Astrocyte of the spinal cord (primary cell): ENCODE results near the gene PON2.

Experiments used
- DNase-seq: peaks from one replicate; pipeline ENCODE4 v3.0.0; 2011; ENCODE audit warnings: low read depth, low spot score
- H3K4me3 ChIP-seq: 2 replicates; pipeline ENCODE4 v1.5.1; 2011; ENCODE audit warnings: low read depth, mild to moderate bottlenecking, low read length, moderate library complexity
- CTCF ChIP-seq: IDR thresholded peaks from 2 replicates; pipeline ENCODE4 v1.5.1; 2012; ENCODE audit warnings: low read depth, mild to moderate bottlenecking, low read length, inconsistent platforms
- in situ Hi-C: cut with HindIII; loops from 2 replicates; pipeline ENCODE4 v1.10.0; 2017; ENCODE audit warnings: low sequenced_read_pairs

The PON2 gene

GRCh38 chr7:95434557-95435421, at the start of gene PON2:
Gene PON2, minus strand, starts transcription at chr7:95435028. Its CDS starts 77 bp downstream, at chr7:95434951.
- TF ChIP-seq CTCF: no peak
- H3K4me3 ChIP-seq: peak within 1 kb of the TSS; percentile 61
- DNase-seq: peak; percentile 86

DNA sequence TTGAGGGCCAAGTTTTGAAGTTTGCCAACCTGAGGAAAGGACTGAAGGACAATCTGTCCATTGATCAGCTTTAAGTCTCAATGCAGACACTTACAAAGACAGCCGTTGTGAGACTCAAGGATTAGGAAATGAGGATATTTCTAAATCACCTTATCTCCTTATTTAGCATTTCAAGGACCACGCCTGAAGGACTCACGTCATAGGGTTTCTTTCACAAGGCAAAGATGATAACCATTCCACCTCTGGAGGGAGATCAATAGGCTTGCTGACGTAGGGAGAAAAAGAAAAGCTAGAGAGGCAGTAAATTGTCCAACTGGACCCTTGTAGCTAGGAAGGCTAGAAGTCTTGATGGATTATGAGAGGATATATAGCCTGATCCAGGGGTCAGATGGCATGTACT, 47.6 kb upstream of the PON2 start:
- in situ Hi-C loops: no loop called here
- TF ChIP-seq CTCF: no peak
- H3K4me3 ChIP-seq: no peak overlapping the region
- no peak for DNase-seq

More at GRCh38 chr7:95434557-95435421, at the start of gene PON2:
- in situ Hi-C loops: no loop called here

DNA sequence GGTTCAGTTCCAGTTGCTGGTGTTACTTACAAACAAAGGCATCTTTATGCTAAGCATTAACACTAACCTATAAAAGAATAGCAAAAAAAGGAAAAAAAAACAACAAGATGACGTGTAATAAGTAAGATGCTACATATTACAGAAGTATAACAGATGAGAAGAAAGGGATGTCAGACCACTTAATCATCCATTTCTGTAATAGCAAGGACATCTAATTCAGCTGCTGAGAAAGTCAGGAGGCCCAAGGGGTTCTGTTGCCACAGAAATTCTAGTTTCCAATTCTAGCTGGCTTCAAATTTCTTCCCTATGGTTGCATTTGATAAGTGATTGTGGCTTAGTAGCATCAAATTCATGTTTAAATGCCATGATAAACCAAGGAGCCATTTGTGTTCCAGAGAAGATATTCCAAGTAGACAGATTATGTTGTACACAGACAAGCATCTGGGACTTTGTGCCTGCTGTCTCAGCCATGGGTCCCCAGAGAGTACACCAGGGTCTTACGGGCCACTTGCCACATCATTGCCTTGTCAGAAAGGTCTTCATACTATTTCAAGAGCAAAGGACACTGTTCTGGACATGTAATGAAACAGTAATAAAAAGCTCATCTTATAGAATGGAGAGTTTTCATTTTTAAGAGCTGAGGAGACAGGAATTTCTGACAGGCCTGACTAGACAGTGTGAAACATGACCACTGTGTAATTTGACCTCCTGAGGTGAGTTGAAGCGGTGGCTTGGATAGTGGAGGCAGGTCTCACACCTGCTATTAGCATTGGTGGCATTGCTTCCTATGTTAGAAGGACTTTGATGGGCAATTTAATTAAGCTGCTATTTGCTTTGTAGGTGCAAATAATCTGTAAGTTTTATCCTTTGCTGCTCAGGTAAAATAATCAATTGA, 46.7 kb upstream of the PON2 start:
- in situ Hi-C loops: no loop called here
- no peak for TF ChIP-seq CTCF
- DNase-seq: no peak
- H3K4me3 ChIP-seq: no peak overlapping the region

DNA sequence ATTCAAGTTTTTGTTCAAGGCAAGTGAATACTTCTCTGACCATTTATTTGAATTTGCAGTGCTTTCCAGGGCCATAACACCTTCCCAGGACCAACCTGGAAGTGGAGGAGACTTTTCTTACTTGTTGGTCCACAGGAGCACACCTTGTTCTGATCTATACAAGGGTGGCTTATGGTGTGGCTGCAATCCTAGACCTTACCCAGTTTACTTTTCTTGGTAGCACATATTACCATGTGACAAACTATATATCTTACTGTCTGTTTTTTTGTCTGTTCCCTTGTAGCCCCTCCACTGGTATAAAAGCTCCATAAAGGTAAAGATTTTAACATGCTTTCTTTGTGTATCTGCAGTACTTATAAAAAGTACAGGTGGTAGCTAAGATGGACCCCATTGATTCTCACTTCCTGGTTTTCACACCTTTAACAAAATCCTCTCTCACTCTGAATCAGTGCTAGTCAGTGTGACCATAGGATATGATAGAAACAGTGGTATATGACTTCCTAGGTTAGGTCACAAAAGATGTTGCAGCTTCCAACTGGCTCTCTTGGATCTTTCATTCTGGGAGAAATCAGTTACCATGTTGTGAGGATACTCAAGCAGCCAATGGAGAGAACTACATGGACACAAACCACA, 45.3 kb upstream of the PON2 start:
- TF ChIP-seq CTCF: no peak
- DNase-seq: no peak
- H3K4me3 ChIP-seq: no peak overlapping the region
- in situ Hi-C loops: no loop called here

DNA sequence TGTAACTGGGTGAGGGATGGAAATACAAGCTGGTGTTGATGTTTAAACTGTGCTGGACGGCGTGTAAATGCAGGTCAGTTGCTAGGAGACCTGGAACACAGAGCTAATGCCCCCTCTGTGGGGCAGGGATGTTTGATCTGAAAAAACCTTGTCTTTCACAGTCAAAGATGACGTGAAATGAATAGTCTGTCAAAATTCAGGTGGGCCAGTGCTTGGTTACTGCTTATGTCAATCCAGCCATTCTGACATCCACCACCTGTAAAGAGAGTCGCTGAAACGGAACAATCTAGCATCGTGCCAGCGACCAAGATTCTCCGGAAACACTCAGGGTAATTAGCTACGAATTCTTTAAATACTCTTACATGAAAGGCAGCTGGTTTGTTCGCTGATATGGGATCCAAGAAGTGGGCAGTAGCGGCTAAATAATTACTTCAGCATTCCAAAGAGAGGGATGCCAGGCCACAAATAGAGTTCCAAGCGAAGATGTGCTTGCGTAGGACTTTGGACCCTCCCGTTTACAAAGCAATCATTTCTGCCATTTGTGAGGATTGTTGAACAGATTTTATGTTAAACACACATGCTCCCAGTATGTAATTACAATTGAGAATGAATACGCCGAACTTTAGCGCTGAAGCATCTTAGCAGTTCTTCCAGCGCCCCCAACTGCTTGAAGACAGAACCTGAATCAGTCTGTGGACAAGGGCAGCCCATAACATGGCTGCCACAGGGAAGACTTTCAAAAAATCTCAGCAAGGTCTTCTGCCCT, 43.6 kb upstream of the PON2 start:
- in situ Hi-C loops: no loop called here
- peak; percentile 55 for TF ChIP-seq CTCF
- DNase-seq: peak; percentile 61
- peak overlapping the region; percentile 23 for H3K4me3 ChIP-seq
